ENCODE data around the gene HEMGN.

Gene HEMGN

GRCh38 chr9:97911970-97912369 lies 26.0 kb downstream of the HEMGN start:
- no peak for TF ChIP-seq CTCF (conservative IDR thresholded peaks at IDR 0.05; ENCODE audit: low read depth, low read length)
- H3K4me3 ChIP-seq (ENCODE audit: low read depth, low read length) = no peak overlapping the region
- no peak for DNase-seq (ENCODE audit: low read depth)

- DNase-seq (ENCODE audit: low read depth) = no peak
- no peak for TF ChIP-seq CTCF (conservative IDR thresholded peaks at IDR 0.05; ENCODE audit: low read depth, low read length)
- H3K4me3 ChIP-seq (ENCODE audit: low read depth, low read length) = no peak overlapping the region
Measured at GRCh38 chr9:97911528-97911927, 26.4 kb downstream of the HEMGN start.

GRCh38 chr9:97910357-97910756 lies 27.6 kb downstream of the HEMGN start:
- TF ChIP-seq CTCF (conservative IDR thresholded peaks at IDR 0.05; ENCODE audit: low read depth, low read length) = no peak
- H3K4me3 ChIP-seq (ENCODE audit: low read depth, low read length) = no peak overlapping the region
- no peak for DNase-seq (ENCODE audit: low read depth)

- no peak for TF ChIP-seq CTCF (conservative IDR thresholded peaks at IDR 0.05; ENCODE audit: low read depth, low read length)
- no peak for DNase-seq (ENCODE audit: low read depth)
- no peak overlapping the region for H3K4me3 ChIP-seq (ENCODE audit: low read depth, low read length)
Measured at GRCh38 chr9:97908705-97909104, 29.3 kb downstream of the HEMGN start.

GRCh38 chr9:97907632-97908031 lies 30.3 kb downstream of the HEMGN start:
- no peak for TF ChIP-seq CTCF (conservative IDR thresholded peaks at IDR 0.05; ENCODE audit: low read depth, low read length)
- DNase-seq (ENCODE audit: low read depth) = no peak
- H3K4me3 ChIP-seq (ENCODE audit: low read depth, low read length) = no peak overlapping the region

GRCh38 chr9:97907046-97907445 lies 30.9 kb downstream of the HEMGN start:
- no peak overlapping the region for H3K4me3 ChIP-seq (ENCODE audit: low read depth, low read length)
- no peak for TF ChIP-seq CTCF (conservative IDR thresholded peaks at IDR 0.05; ENCODE audit: low read depth, low read length)
- no peak for DNase-seq (ENCODE audit: low read depth)

GRCh38 chr9:97906236-97906831 lies 31.6 kb downstream of the HEMGN start:
- H3K4me3 ChIP-seq (ENCODE audit: low read depth, low read length) = no peak overlapping the region
- no peak for DNase-seq (ENCODE audit: low read depth)

More at GRCh38 chr9:97906236-97906831, 31.6 kb downstream of the HEMGN start:
- no peak for TF ChIP-seq CTCF (conservative IDR thresholded peaks at IDR 0.05; ENCODE audit: low read depth, low read length)
